ENCODE data around the gene LHFPL6.

Gene LHFPL6

DNA sequence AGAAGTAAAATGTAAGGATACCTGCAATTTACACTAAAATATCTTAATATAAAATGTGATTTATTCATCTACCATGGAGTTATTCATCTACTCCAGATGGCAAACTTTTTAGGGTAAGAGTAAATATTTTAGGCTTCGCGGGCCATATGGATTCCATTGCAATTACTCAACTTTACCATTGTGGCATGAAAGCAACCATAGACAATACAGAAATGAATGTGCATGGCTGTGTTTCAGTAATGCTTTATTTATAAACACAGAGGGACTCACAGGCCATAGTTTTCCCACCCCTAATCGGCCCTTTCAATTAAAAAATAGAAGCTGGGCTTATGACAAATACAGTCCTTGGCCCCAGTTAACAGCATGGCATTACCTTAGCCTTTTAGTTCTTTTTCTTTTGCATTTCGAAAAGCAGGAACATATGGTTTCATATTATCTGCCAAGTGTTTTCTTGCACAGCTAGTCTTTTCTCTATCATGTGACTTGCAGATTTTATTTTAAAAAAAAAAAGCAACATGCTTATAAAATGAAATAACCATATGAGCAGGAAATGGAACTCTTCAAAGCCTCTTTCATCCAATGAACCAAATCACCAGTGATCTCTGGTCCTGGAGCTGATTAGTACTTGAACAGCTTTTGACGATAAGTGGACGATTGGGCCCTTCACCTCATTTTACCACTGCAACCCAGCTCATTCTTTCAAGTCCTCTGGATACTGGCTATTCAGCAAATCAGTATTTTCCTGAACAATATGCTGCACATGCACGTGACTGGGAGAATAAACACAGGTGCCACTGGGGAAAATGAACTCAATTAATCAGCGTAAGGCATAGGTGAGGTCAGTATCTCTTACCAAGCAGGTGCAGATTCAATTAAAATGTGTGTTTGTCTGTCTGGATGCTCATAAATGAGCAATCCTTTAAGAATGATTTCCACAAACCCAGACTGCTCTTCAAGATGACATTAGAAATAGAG lies 63.9 kb downstream of the LHFPL6 start:
- DNase-seq (ENCODE audit: low read depth) = peak; percentile 66
- TF ChIP-seq, protein P1, sequence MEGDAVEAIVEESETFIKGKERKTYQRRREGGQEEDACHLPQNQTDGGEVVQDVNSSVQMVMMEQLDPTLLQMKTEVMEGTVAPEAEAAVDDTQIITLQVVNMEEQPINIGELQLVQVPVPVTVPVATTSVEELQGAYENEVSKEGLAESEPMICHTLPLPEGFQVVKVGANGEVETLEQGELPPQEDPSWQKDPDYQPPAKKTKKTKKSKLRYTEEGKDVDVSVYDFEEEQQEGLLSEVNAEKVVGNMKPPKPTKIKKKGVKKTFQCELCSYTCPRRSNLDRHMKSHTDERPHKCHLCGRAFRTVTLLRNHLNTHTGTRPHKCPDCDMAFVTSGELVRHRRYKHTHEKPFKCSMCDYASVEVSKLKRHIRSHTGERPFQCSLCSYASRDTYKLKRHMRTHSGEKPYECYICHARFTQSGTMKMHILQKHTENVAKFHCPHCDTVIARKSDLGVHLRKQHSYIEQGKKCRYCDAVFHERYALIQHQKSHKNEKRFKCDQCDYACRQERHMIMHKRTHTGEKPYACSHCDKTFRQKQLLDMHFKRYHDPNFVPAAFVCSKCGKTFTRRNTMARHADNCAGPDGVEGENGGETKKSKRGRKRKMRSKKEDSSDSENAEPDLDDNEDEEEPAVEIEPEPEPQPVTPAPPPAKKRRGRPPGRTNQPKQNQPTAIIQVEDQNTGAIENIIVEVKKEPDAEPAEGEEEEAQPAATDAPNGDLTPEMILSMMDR (conservative IDR thresholded peaks at IDR 0.05; ENCODE audit: control insufficient read depth, insufficient read depth, low read depth, low read length) = no peak
- no peak overlapping the region for H3K4me3 ChIP-seq (ENCODE audit: control insufficient read depth, low read depth, low read length)

DNA sequence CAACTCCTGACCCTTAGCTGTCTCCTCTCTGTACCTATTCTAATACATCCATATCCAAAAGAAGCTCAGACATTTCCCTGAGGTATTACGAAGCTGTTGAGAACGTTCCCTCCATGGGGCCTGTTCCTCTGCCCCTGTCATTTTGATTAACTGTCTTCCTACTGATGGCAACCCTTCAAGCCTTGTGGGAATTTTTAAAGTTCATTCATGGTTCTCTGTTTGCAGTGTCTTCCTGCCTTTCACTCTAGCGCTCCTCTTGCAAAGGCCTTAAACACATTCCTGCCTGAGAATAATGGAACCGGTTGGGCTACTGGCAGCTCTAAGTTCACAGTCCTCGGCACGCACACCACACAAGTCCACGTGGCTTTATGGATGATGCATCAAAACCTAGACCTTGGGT lies 66.1 kb downstream of the LHFPL6 start:
- no peak overlapping the region for H3K4me3 ChIP-seq (ENCODE audit: control insufficient read depth, low read depth, low read length)
- peak; percentile 84 for DNase-seq (ENCODE audit: low read depth)

DNA sequence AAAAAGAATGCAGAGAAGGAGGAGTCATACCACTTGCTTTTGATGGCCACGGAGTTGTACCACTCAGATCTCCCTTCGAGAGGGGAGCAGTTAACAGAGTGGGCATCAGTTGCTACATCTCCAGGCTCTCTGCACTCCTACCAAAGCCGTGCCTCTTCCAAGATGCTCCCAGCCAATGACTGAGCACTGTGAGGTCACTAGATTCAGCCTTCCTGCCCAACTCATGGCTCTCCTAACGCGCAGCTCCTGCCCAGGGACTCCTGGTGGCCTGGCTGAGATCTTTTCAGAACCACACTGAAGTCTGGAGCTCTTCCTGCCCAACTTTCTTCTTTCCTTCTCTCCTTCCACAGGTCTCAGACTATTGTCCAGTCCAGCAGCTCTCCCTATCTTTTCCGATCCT lies 66.7 kb downstream of the LHFPL6 start:
- H3K4me3 ChIP-seq (ENCODE audit: control insufficient read depth, low read depth, low read length) = no peak overlapping the region
- DNase-seq (ENCODE audit: low read depth) = peak; percentile 39
- TF ChIP-seq, protein P1 (conservative IDR thresholded peaks at IDR 0.05; ENCODE audit: control insufficient read depth, insufficient read depth, low read depth, low read length) = no peak

More for the DNA sequence above, 66.1 kb downstream of the LHFPL6 start:
- TF ChIP-seq, protein P1 (conservative IDR thresholded peaks at IDR 0.05; ENCODE audit: control insufficient read depth, insufficient read depth, low read depth, low read length) = no peak

DNA sequence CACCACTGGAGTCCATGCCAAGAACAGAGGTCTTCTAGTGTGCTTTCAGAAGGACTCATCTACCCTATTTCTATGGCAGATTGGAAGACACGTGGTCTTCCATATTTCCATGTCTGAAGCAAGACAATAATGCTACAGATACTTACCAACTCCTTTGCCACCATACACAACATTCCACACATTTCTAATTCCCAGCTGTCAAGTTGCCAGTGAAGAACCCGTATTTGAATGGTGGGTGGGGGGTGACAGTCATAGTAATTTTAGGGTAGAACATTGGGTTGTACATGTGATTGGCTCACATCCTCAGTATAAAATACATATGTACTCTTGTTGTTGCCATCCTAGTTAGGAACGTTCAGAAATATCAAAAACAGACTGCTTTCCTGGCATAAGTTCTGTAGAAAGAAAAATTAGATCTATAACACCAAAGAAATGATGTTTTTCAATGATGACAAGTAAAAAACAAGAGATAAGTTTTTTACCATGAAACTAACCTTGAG lies 69.3 kb downstream of the LHFPL6 start:
- no peak overlapping the region for H3K4me3 ChIP-seq (ENCODE audit: control insufficient read depth, low read depth, low read length)
- TF ChIP-seq, protein P1 (conservative IDR thresholded peaks at IDR 0.05; ENCODE audit: control insufficient read depth, insufficient read depth, low read depth, low read length) = no peak
- DNase-seq (ENCODE audit: low read depth) = no peak

DNA sequence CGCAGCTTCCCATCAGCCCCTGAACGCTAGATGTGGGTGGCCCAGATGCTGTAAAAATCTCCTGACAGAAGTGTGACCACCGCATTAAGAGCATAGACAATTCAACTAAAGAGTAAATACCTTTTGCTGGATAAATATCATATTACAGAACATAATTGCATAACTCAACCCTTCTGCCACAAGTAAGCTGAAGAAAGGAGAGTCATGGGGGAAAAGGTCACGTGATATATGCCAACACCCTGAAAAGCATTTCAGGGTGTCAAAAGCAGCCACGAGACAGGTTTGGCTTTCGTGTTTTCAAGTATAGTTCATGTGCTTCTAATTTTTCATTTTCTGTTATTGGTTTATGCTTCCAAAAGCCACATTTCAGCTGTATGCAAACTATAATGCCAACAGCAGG lies 71.3 kb downstream of the LHFPL6 start:
- TF ChIP-seq, protein P1 (conservative IDR thresholded peaks at IDR 0.05; ENCODE audit: control insufficient read depth, insufficient read depth, low read depth, low read length) = no peak
- DNase-seq (ENCODE audit: low read depth) = peak; percentile 63
- H3K4me3 ChIP-seq (ENCODE audit: control insufficient read depth, low read depth, low read length) = no peak overlapping the region

DNA sequence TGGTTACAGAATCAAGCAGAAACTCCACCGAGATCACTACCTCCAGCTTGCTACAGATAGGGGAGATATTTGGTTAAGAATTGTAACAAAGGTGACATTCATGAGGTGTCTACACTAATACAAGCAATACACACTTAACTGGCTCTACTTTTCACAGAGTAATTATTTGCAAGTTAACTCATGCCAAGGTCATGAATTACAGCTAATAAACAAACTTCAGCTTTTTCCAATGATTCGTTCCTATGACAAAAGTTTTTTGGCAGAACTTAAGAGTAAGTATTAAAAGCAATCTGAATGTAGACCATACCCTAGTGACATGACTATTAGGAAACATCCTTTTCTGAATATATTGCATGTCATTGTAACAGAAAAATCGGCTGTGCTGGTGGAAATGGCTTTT lies 72.1 kb downstream of the LHFPL6 start:
- TF ChIP-seq, protein P1 (conservative IDR thresholded peaks at IDR 0.05; ENCODE audit: control insufficient read depth, insufficient read depth, low read depth, low read length) = no peak
- no peak overlapping the region for H3K4me3 ChIP-seq (ENCODE audit: control insufficient read depth, low read depth, low read length)
- peak; percentile 68 for DNase-seq (ENCODE audit: low read depth)

Measured in fibroblast of mammary gland (primary cell).